IMR-90 (cell line): Measurements from ENCODE around the gene KAT6B. TPM values are rescaled to one million over a fixed set of nuclear protein-coding genes. Genes with fewer than 3 reads are reported as not detected.

ENCODE experiments used
- ATAC-seq: fragments of 200-7000 bp; cut with Tn5 transposase; 2 replicates; pipeline ENCODE4 v1.9.1; 2020; ENCODE audit warnings: low read depth, mild to moderate bottlenecking, moderate library complexity
- BruUV-seq: library from RNA; stranded (reverse); fragments of 400-500 nt; replicated peaks from 2 replicates; lab custom pipeline; 2021; lab: Mats Ljungman, UMichigan
- CTCF ChIA-PET: fragments of 300-600 bp; formaldehyde crosslinking; extraction: SDS; loops from one replicate; lab custom pipeline; 2021; ENCODE audit warnings: antibody characterized with exemption; lab: Yijun Ruan, JAX
- POLR2A ChIA-PET: fragments of 300-600 bp; sonication (Branson Sonifier 250); formaldehyde crosslinking; loops from one replicate; lab custom pipeline; 2022; ENCODE audit warnings: antibody characterized with exemption; ENCODE audit not compliant: unreplicated experiment; lab: Charles Lee
- DNase-seq: peaks from one replicate; pipeline ENCODE4 v3.0.0; 2013
- H2AFZ ChIP-seq: replicated peaks from 2 replicates; pipeline ENCODE3; 2013; ENCODE audit warnings: low read length, mild to moderate bottlenecking; ENCODE audit not compliant: poor library complexity
- H2AK5ac ChIP-seq: 2 replicates; pipeline ENCODE4 v1.6.1; 2013; ENCODE audit warnings: low read depth, low read length, inconsistent platforms
- H2AK9ac ChIP-seq: replicated peaks from 2 replicates; pipeline ENCODE3; 2013; ENCODE audit warnings: mild to moderate bottlenecking, low read depth, low read length, moderate library complexity; ENCODE audit not compliant: poor library complexity
- H2BK120ac ChIP-seq: 2 replicates; pipeline ENCODE4 v1.6.1; 2013; ENCODE audit warnings: low read depth, low read length, inconsistent platforms
- H2BK15ac ChIP-seq: 3 replicates; pipeline ENCODE4 v1.6.1; 2013; ENCODE audit warnings: low read depth, low read length, inconsistent platforms
- H2BK20ac ChIP-seq: 2 replicates; pipeline ENCODE4 v1.6.1; 2013; ENCODE audit warnings: low read depth, mild to moderate bottlenecking, inconsistent platforms, low read length, moderate library complexity
- H2BK5ac ChIP-seq: 2 replicates; pipeline ENCODE4 v1.6.1; 2013; ENCODE audit warnings: mild to moderate bottlenecking, low read depth, low read length, inconsistent platforms; ENCODE audit not compliant: poor library complexity, severe bottlenecking
- H3K14ac ChIP-seq: replicated peaks from 2 replicates; pipeline ENCODE4 v1.6.1; 2013; ENCODE audit warnings: low read depth, low read length, inconsistent platforms
- H3K18ac ChIP-seq: 2 replicates; pipeline ENCODE4 v1.6.1; 2013; ENCODE audit warnings: low read depth, low read length, control low read depth
- H3K23ac ChIP-seq: 2 replicates; pipeline ENCODE4 v1.6.1; 2013; ENCODE audit warnings: low read depth, low read length, inconsistent platforms
- H3K27ac ChIP-seq: 2 replicates; pipeline ENCODE4 v1.5.1; 2013; ENCODE audit warnings: mild to moderate bottlenecking, control low read depth, low read length; ENCODE audit not compliant: insufficient read depth
- H3K27me3 ChIP-seq: 2 replicates; pipeline ENCODE4 v1.6.1; 2013; ENCODE audit warnings: low read length; ENCODE audit not compliant: control insufficient read depth, insufficient read depth
- H3K36me3 ChIP-seq: 2 replicates; pipeline ENCODE4 v1.6.1; 2013; ENCODE audit warnings: low read length, mixed read lengths; ENCODE audit not compliant: control insufficient read depth, insufficient read depth
- H3K4ac ChIP-seq: 2 replicates; pipeline ENCODE4 v1.6.1; 2013; ENCODE audit warnings: low read depth, low read length, inconsistent platforms
- H3K4me1 ChIP-seq: 2 replicates; pipeline ENCODE4 v1.6.1; 2013; ENCODE audit warnings: low read length, mixed read lengths; ENCODE audit not compliant: control insufficient read depth, insufficient read depth
- H3K4me2 ChIP-seq: 2 replicates; pipeline ENCODE4 v1.6.1; 2013; ENCODE audit warnings: low read depth, mild to moderate bottlenecking, control low read depth, low read length, moderate library complexity
- H3K4me3 ChIP-seq: 2 replicates; pipeline ENCODE4 v1.5.1; 2013; ENCODE audit warnings: low read depth, mild to moderate bottlenecking, control low read depth, low read length, moderate library complexity; ENCODE audit not compliant: insufficient read depth
- H3K56ac ChIP-seq: 2 replicates; pipeline ENCODE4 v1.6.1; 2013; ENCODE audit warnings: low read length, inconsistent platforms; ENCODE audit not compliant: insufficient read depth; ENCODE audit errors: extremely low read depth
- H3K79me1 ChIP-seq, 2 experiments: 2 replicates each; pipeline ENCODE4 v1.6.1; 2013; ENCODE audit warnings: low read length in 2 of 2, inconsistent platforms in 1 of 2, low read depth in 1 of 2
- H3K9ac ChIP-seq: 2 replicates; pipeline ENCODE4 v1.6.1; 2013; ENCODE audit warnings: low read depth, low read length, control low read depth
- H3K9me1 ChIP-seq: 2 replicates; pipeline ENCODE4 v1.6.1; 2013; ENCODE audit warnings: low read length, inconsistent platforms; ENCODE audit not compliant: insufficient read depth
- H3K9me3 ChIP-seq: 2 replicates; pipeline ENCODE4 v1.6.1; 2013; ENCODE audit warnings: low read length; ENCODE audit not compliant: control insufficient read depth, insufficient read depth
- H4K20me1 ChIP-seq: 2 replicates; pipeline ENCODE4 v1.6.1; 2013; ENCODE audit warnings: low read length, inconsistent platforms; ENCODE audit not compliant: insufficient read depth
- H4K5ac ChIP-seq: 2 replicates; pipeline ENCODE4 v1.6.1; 2013; ENCODE audit warnings: mild to moderate bottlenecking, low read depth, low read length, control low read depth
- H4K8ac ChIP-seq, 2 experiments: 2 replicates each; pipeline ENCODE4 v1.6.1; 2013; ENCODE audit warnings: low read depth in 2 of 2, low read length in 2 of 2, control low read depth in 1 of 2, inconsistent platforms in 1 of 2
- H4K91ac ChIP-seq: 2 replicates; pipeline ENCODE4 v1.6.1; 2013; ENCODE audit warnings: low read depth, low read length, inconsistent platforms; ENCODE audit not compliant: insufficient read depth
- CHD1 ChIP-seq: IDR thresholded peaks from 2 replicates; pipeline ENCODE4 v1.6.1; 2012; ENCODE audit warnings: low read depth, low read length, improper control_type of control experiment
- FOS ChIP-seq: fragments of 150-350 bp; IDR thresholded peaks from 2 replicates; pipeline ENCODE4 v1.6.1; 2016; ENCODE audit warnings: low read depth, low read length
- MAFK ChIP-seq: IDR thresholded peaks from 2 replicates; pipeline ENCODE4 v1.6.1; 2012; ENCODE audit warnings: low read depth, low read length, improper control_type of control experiment
- POLR2A ChIP-seq: IDR thresholded peaks from 2 replicates; pipeline ENCODE4 v1.6.1; 2012; ENCODE audit warnings: mild to moderate bottlenecking, low read depth, low read length
- RFX5 ChIP-seq: IDR thresholded peaks from 2 replicates; pipeline ENCODE4 v1.8.0; 2012; ENCODE audit warnings: low read depth, mild to moderate bottlenecking, low read length, moderate library complexity
- WGBS, 2 experiments: methylation state at CpG; one replicate each; pipeline versions ENCODE4 v1.1.5 to v1.1.7; 2013; ENCODE audit warnings: missing lambda C conversion rate in 2 of 2; ENCODE audit not compliant: insufficient read length in 1 of 2; ENCODE audit errors: extremely low coverage in 2 of 2; 5-methylcytosine and 5-hydroxymethylcytosine counted together
- dilution Hi-C: fragments of 300-500 bp; cut with HindIII; formaldehyde crosslinking; loops from one replicate; pipeline ENCODE4 v1.14.3; 2018; ENCODE audit warnings: low sequenced_read_pairs; ENCODE audit not compliant: unreplicated experiment
- in situ Hi-C: fragments of 300-500 bp; cut with MboI; formaldehyde crosslinking; loops from 3 replicates; pipeline ENCODE4 v1.14.3; 2019; ENCODE audit warnings: low sequenced_read_pairs, inconsistent platforms, mixed read lengths
- intact Hi-C: fragments of 100-400 bp; cut with micrococcal nuclease; formaldehyde crosslinking; loops from 2 replicates; pipeline ENCODE4 v1.10.0; 2022
- polyA plus RNA-seq, 3 experiments: library from polyadenylated mRNA; depleted of rRNA; stranded (reverse); fragments of >200 nt; gene quantifications; 2 replicates each; pipeline ENCODE4 v1.2.3, GENCODE V29; 2012; ENCODE audit warnings: low replicate concordance in 1 of 3
- total RNA-seq: library from RNA; depleted of rRNA; stranded (reverse); fragments of >200 nt; gene quantifications from 2 replicates; pipeline ENCODE4 v1.2.3, GENCODE V29; 2012
- TF ChIP-seq, protein P1 (sequence below): fragments of 150-350 bp; IDR thresholded peaks from 2 replicates; pipeline ENCODE4 v1.6.1; 2017; ENCODE audit warnings: mild to moderate bottlenecking, antibody characterized with exemption, low read length, low read depth
- TF ChIP-seq, protein P2 (sequence below): fragments of 150-350 bp; IDR thresholded peaks from 2 replicates; pipeline ENCODE4 v1.6.1; 2016; ENCODE audit warnings: low read depth, mild to moderate bottlenecking, low read length, moderate library complexity, borderline replicate concordance

Gene KAT6B
- total and polyA plus RNA-seq, 2 of the 4 experiments (the other 2 are of a cell fraction): 8.8 to 28.1 TPM

DNA sequence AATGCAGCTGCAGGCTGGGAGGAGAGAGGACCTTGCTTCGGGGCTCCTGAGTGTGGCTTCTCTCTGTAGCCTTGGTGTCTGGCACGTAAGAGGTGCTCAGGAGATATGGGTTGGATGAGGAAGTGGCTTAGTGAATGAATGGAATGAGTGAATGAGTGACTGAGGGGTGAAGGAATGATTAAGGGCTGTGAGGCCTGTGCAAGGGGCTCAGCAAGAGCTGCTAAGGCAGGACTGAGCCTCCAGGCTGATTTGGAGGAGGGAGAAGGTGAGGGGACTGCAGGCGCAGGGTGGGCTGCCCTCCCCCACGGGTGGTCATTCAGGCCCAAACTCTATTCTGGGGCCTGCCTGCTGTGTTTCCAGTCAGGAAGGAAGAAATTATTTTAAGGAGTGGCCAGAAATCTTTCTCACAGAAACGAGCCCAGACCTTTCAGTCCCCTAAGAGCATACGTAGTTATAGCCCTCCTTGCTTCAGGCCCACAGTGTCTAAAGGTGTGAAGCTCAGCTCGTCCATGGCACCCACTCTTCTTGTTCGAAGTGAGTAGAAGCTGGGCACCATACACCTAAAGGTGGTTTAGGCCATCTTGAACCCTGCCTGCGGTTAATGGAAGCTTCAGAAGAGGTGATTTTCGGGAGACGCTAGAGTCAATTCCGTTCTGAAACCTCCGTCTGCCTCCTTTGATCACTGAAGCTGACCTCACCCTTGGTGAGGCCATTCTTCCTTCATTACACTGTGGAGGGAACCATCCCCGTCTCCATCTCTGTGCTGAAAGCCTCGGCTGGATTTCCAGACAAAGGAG lies 235.5 kb downstream of the KAT6B start:
- no peaks in the 10 kb centered on the region for H3K36me3 ChIP-seq
- DNase-seq (no peak), ATAC-seq (no peak)
- CTCF ChIA-PET: no interaction called here
- POLR2A ChIA-PET: no interaction called here
- WGBS, 2 experiments: 86% methylated on average over 4 of the region's 15 CpGs; no CpG with 5 or more reads in 1 of the 2 experiments
- no peaks in the 10 kb centered on the region for H3K27me3 ChIP-seq
- dilution Hi-C loops: no loop called here
- peak overlapping the region; percentile 59 for H2AFZ ChIP-seq
- no peak overlapping the region for H3K27ac ChIP-seq
- no peak overlapping the region for H2BK5ac ChIP-seq
- no peaks in the 10 kb centered on the region for H3K79me1 ChIP-seq
- no peak overlapping the region for H2BK120ac ChIP-seq
- peaks cover 3% of the 10 kb centered on the region for H3K4me1 ChIP-seq
- H3K4ac ChIP-seq: no peak overlapping the region
- no peak overlapping the region for H3K9ac ChIP-seq
- no peak overlapping the region for H3K23ac ChIP-seq
- intact Hi-C loops: loop anchor here (2.0 kb wide), 1 partner anchor 17 kb away; no protein-coding TSS in a partner anchor
- H3K4me2 ChIP-seq: no peak overlapping the region
- no peak overlapping the region for H3K4me3 ChIP-seq
- H4K91ac ChIP-seq: no peak overlapping the region
- H3K56ac ChIP-seq: no peak overlapping the region
- no peak overlapping the region for H4K5ac ChIP-seq
- TF ChIP-seq, protein P1, sequence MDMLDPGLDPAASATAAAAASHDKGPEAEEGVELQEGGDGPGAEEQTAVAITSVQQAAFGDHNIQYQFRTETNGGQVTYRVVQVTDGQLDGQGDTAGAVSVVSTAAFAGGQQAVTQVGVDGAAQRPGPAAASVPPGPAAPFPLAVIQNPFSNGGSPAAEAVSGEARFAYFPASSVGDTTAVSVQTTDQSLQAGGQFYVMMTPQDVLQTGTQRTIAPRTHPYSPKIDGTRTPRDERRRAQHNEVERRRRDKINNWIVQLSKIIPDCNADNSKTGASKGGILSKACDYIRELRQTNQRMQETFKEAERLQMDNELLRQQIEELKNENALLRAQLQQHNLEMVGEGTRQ: no peak
- TF ChIP-seq FOS: no peak
- TF ChIP-seq RFX5: no peak
- TF ChIP-seq CHD1: no peak
- TF ChIP-seq, protein P2, sequence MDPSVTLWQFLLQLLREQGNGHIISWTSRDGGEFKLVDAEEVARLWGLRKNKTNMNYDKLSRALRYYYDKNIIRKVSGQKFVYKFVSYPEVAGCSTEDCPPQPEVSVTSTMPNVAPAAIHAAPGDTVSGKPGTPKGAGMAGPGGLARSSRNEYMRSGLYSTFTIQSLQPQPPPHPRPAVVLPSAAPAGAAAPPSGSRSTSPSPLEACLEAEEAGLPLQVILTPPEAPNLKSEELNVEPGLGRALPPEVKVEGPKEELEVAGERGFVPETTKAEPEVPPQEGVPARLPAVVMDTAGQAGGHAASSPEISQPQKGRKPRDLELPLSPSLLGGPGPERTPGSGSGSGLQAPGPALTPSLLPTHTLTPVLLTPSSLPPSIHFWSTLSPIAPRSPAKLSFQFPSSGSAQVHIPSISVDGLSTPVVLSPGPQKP: no peak
- no peak for TF ChIP-seq POLR2A
- TF ChIP-seq MAFK: no peak
- no peak overlapping the region for H4K8ac ChIP-seq
- no peak overlapping the region for H2AK5ac ChIP-seq
- no peak overlapping the region for H2BK20ac ChIP-seq
- no peak overlapping the region for H3K18ac ChIP-seq
- no peak overlapping the region for H2BK15ac ChIP-seq
- no peaks in the 10 kb centered on the region; the same call in 1 of the 2 replicates for H3K9me1 ChIP-seq
- in situ Hi-C loops: no loop called here
- H3K9me3 ChIP-seq: no peaks in the 10 kb centered on the region
- no peaks in the 10 kb centered on the region for H4K20me1 ChIP-seq
- H2AK9ac ChIP-seq: no peak overlapping the region
- H3K14ac ChIP-seq: no peak overlapping the region
- no TSS peak for BruUV-seq
